ENCODE measurements around the gene FICD. TPM values are rescaled to one million over a fixed set of nuclear protein-coding genes. Genes with fewer than 3 reads are reported as not detected.
A peak's percentile ranks its signal among the peaks of the same experiment; 100 is the strongest.
"Not testable (repeated sequence)": the region's sequence is repeated elsewhere in the genome, so short reads cannot be mapped to it uniquely, and the experiment has no call there.

The FICD gene
- total and polyA plus RNA-seq, 5 donors: 1.8 to 7.1 (median 3.1) TPM

GRCh38 chr12:108482717-108483212 is 32.3 kb upstream of the FICD start:
- no peaks in the 10 kb centered on the region for H3K9me3 ChIP-seq (ENCODE audit: control insufficient read depth, low read length)
- no peaks in the 10 kb centered on the region for H3K27me3 ChIP-seq (ENCODE audit: control insufficient read depth, insufficient read depth)
- H3K27ac ChIP-seq (ENCODE audit: low read length): no peak overlapping the region
- 57% methylated on average over 11 of the region's 11 CpGs for WGBS
- DNase-seq: no peak
- H3K4me3 ChIP-seq (ENCODE audit: low read length): no peak overlapping the region
- ATAC-seq: no peak
- intact Hi-C loops (cut with DNase I): loop anchor here in 1 of 4 donors (10.0 kb wide), 1 partner anchor 478 kb away; no protein-coding TSS in a partner anchor
- no peaks in the 10 kb centered on the region for H3K4me1 ChIP-seq (ENCODE audit: control insufficient read depth, insufficient read depth, low read length)

GRCh38 chr12:108483213-108484059 is 31.6 kb upstream of the FICD start:
- no peaks in the 10 kb centered on the region for H3K27me3 ChIP-seq (ENCODE audit: control insufficient read depth, insufficient read depth)
- no peaks in the 10 kb centered on the region for H3K4me1 ChIP-seq (ENCODE audit: control insufficient read depth, insufficient read depth, low read length)
- intact Hi-C loops (cut with DNase I): loop anchor here in 1 of 4 donors (10.0 kb wide), 1 partner anchor 479 kb away; no protein-coding TSS in a partner anchor
- ATAC-seq (no peak), DNase-seq (no peak)
- H3K9me3 ChIP-seq (ENCODE audit: control insufficient read depth, low read length): no peaks in the 10 kb centered on the region
- 59% methylated on average over 6 of the region's 6 CpGs for WGBS
- H3K4me3 ChIP-seq (ENCODE audit: low read length): no peak overlapping the region
- no peak overlapping the region for H3K27ac ChIP-seq (ENCODE audit: low read length)

DNA sequence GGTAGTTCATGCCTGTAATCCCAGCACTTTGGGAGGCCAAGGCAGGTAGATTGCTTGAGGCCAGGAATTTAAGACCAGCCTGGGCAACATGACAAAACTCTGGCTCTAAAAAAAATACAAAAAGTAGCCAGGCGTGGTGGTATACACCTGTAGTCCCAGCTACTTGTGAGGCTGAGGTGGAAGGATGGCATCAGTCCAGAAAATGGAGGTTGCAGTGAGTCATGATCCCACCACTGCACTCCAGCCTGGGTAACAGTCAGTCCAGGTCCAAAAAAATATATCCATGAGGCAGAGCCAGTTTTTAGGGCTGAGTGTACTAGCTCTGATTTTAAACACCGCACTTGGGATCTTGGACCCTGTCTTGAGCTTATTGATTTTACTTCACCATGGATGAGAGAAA is 30.6 kb upstream of the FICD start:
- 83% methylated on average over 2 of the region's 2 CpGs for WGBS

DNA sequence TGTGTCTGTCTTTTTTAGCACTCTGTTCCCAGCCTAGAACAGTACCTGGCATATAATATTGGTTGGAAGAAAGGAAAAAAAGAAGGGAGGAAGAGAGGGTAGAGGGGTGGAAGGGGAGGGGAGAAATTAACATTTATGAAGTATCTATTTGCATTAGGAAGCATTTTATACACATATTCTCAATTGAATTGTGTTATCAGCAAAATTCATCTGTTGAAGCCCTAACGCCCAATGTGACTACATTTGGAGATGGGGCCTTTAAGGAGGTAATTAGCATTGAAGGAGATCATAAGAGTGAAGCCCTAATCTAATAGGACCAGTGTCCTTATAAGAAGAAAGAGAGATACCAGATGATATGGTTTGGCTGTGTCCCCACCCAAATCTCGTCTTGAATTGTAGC is 30.2 kb upstream of the FICD start:
- DNase-seq: no peak
- WGBS: 55% methylated on average over 2 of the region's 2 CpGs

More for the DNA sequence above, 30.6 kb upstream of the FICD start:
- DNase-seq: no peak
- H3K4me1 ChIP-seq (ENCODE audit: control insufficient read depth, insufficient read depth, low read length): no peaks in the 10 kb centered on the region
- H3K9me3 ChIP-seq (ENCODE audit: control insufficient read depth, low read length): no peaks in the 10 kb centered on the region
- intact Hi-C loops (cut with DNase I): loop anchor here in 1 of 4 donors (10.0 kb wide), 1 partner anchor 480 kb away; no protein-coding TSS in a partner anchor
- no peak overlapping the region for H3K27ac ChIP-seq (ENCODE audit: low read length)
- H3K4me3 ChIP-seq (ENCODE audit: low read length): no peak overlapping the region
- ATAC-seq: no peak
- H3K27me3 ChIP-seq (ENCODE audit: control insufficient read depth, insufficient read depth): no peaks in the 10 kb centered on the region

GRCh38 chr12:108485371-108485770 is 29.7 kb upstream of the FICD start:
- 39% methylated on average over 7 of the region's 7 CpGs for WGBS
- not testable (repeated sequence) for H3K4me3 ChIP-seq (ENCODE audit: low read length); H3K27ac ChIP-seq (ENCODE audit: low read length); ATAC-seq; H3K27me3 ChIP-seq (ENCODE audit: control insufficient read depth, insufficient read depth); H3K9me3 ChIP-seq (ENCODE audit: control insufficient read depth, low read length); DNase-seq; H3K4me1 ChIP-seq (ENCODE audit: control insufficient read depth, insufficient read depth, low read length)
- intact Hi-C loops (cut with DNase I): loop anchor here in 1 of 4 donors (10.0 kb wide), 1 partner anchor 481 kb away; no protein-coding TSS in a partner anchor

More for the DNA sequence above, 30.2 kb upstream of the FICD start:
- no peak for ATAC-seq
- Histone ChIP-seq H3K9me3 (ENCODE audit: control insufficient read depth, low read length) (no peaks in the 10 kb centered on the region), H3K4me3 (ENCODE audit: low read length) (no peak overlapping the region), H3K4me1 (ENCODE audit: control insufficient read depth, insufficient read depth, low read length) (no peaks in the 10 kb centered on the region), H3K27me3 (ENCODE audit: control insufficient read depth, insufficient read depth) (no peaks in the 10 kb centered on the region), H3K27ac (ENCODE audit: low read length) (no peak overlapping the region)
- intact Hi-C loops (cut with DNase I): loop anchor here in 1 of 4 donors (10.0 kb wide), 1 partner anchor 480 kb away; no protein-coding TSS in a partner anchor

DNA sequence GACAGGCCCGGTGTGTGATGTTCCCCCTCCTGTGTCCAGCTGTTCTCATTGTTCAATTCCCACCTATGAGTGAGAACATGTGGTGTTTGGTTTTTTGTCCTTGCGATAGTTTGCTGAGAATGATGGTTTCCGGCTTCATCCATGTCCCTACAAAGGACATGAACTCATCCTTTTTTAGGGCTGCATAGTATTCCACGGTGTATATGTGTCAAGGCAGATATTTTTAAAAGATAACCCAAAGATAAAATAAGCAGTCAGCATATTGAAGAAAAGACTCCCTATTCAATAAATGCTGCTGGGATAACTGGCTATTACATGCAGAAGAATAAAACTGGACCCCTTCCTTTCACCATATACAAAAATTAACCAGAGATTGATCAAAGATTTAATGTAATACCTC is 28.0 kb upstream of the FICD start:
- H3K27me3 ChIP-seq (ENCODE audit: control insufficient read depth, insufficient read depth); H3K9me3 ChIP-seq (ENCODE audit: control insufficient read depth, low read length); H3K4me1 ChIP-seq (ENCODE audit: control insufficient read depth, insufficient read depth, low read length); DNase-seq; H3K4me3 ChIP-seq (ENCODE audit: low read length); H3K27ac ChIP-seq (ENCODE audit: low read length); ATAC-seq: not testable (repeated sequence)
- intact Hi-C loops (cut with DNase I): loop anchor here in 1 of 4 donors (10.0 kb wide), 1 partner anchor 482 kb away; no protein-coding TSS in a partner anchor
- WGBS: 85% methylated on average over 4 of the region's 4 CpGs

DNA sequence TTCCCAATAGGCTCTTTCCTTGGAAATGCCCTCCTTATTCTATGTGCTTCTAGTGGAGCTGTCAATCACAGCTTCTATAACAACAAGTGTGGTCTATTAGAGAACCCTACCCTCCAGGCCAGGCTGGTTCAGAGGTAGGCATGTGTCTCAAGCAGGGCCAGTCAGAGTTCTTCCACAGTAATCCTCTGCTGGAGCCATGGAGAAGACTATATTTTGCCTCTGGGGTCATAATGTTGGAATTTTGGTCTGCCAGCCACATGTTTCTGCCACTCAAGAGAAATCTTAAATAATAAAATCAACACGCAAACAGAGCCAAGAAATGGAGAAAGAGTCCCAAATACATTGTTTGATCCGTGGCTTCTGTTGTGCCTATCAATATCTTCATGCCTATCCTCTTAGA is 23.8 kb upstream of the FICD start:
- H3K4me3 ChIP-seq (ENCODE audit: low read length): no peak overlapping the region
- peaks cover 2% of the 10 kb centered on the region for H3K27me3 ChIP-seq (ENCODE audit: control insufficient read depth, insufficient read depth)
- ATAC-seq: no peak
- H3K4me1 ChIP-seq (ENCODE audit: control insufficient read depth, insufficient read depth, low read length): no peaks in the 10 kb centered on the region
- no peaks in the 10 kb centered on the region for H3K9me3 ChIP-seq (ENCODE audit: control insufficient read depth, low read length)
- no peak overlapping the region for H3K27ac ChIP-seq (ENCODE audit: low read length)
- no peak for DNase-seq
- intact Hi-C loops (cut with DNase I): no loop called here
- 61% methylated on average over 2 of the region's 2 CpGs for WGBS

GRCh38 chr12:108495054-108495453 is 20.0 kb upstream of the FICD start:
- 35% methylated on average over 1 of the region's 1 CpG for WGBS
- H3K9me3 ChIP-seq (ENCODE audit: control insufficient read depth, low read length): no peaks in the 10 kb centered on the region
- ATAC-seq (no peak), DNase-seq (peak in 1 of 3 donors; percentile 66)
- H3K27me3 ChIP-seq (ENCODE audit: control insufficient read depth, insufficient read depth): peaks cover 2% of the 10 kb centered on the region
- H3K4me1 ChIP-seq (ENCODE audit: control insufficient read depth, insufficient read depth, low read length): no peaks in the 10 kb centered on the region
- no peak overlapping the region for H3K4me3 ChIP-seq (ENCODE audit: low read length)
- intact Hi-C loops (cut with DNase I): no loop called here
- H3K27ac ChIP-seq (ENCODE audit: low read length): no peak overlapping the region

GRCh38 chr12:108495823-108496579 is 19.1 kb upstream of the FICD start:
- DNase-seq: no peak
- no peak for ATAC-seq
- no peak overlapping the region for H3K4me3 ChIP-seq (ENCODE audit: low read length)
- intact Hi-C loops (cut with DNase I): no loop called here
- peaks cover 2% of the 10 kb centered on the region for H3K27me3 ChIP-seq (ENCODE audit: control insufficient read depth, insufficient read depth)
- no peak overlapping the region for H3K27ac ChIP-seq (ENCODE audit: low read length)
- 63% methylated on average over 11 of the region's 11 CpGs for WGBS
- H3K4me1 ChIP-seq (ENCODE audit: control insufficient read depth, insufficient read depth, low read length): no peaks in the 10 kb centered on the region
- H3K9me3 ChIP-seq (ENCODE audit: control insufficient read depth, low read length): no peaks in the 10 kb centered on the region

GRCh38 chr12:108498136-108498535 is 16.9 kb upstream of the FICD start:
- Histone ChIP-seq H3K27me3 (ENCODE audit: control insufficient read depth, insufficient read depth) (peaks cover 2% of the 10 kb centered on the region), H3K4me3 (ENCODE audit: low read length) (no peak overlapping the region), H3K27ac (ENCODE audit: low read length) (no peak overlapping the region), H3K4me1 (ENCODE audit: control insufficient read depth, insufficient read depth, low read length) (no peaks in the 10 kb centered on the region), H3K9me3 (ENCODE audit: control insufficient read depth, low read length) (no peaks in the 10 kb centered on the region)
- ATAC-seq (no peak), DNase-seq (no peak)
- intact Hi-C loops (cut with DNase I): no loop called here
- 82% methylated on average over 11 of the region's 11 CpGs for WGBS

DNA sequence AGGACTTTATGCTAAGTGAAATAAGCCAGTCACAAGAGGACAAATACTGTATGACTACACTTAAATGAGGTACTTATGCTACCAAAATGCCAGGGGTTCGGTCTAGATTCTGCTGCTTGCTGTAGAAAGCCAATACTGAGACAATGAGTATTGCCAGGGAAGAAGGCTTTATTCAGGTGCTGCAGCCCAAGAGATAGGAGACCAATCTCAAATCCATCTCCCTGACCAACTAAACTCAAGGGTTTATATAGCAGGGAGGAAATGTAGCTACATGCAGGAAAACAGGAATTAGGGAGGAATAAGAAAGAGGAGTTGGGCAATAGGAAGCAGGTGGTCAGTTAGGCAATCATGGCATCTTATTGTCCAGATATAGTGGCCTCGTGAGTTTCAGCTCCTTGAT is 12.2 kb upstream of the FICD start:
- intact Hi-C loops (cut with DNase I): no loop called here
- ATAC-seq (no peak), DNase-seq (no peak)
- H3K4me3 ChIP-seq (ENCODE audit: low read length): no peak overlapping the region
- WGBS: 77% methylated on average over 2 of the region's 2 CpGs
- no peaks in the 10 kb centered on the region for H3K9me3 ChIP-seq (ENCODE audit: control insufficient read depth, low read length)
- H3K27ac ChIP-seq (ENCODE audit: low read length): no peak overlapping the region
- H3K27me3 ChIP-seq (ENCODE audit: control insufficient read depth, insufficient read depth): no peaks in the 10 kb centered on the region
- no peaks in the 10 kb centered on the region for H3K4me1 ChIP-seq (ENCODE audit: control insufficient read depth, insufficient read depth, low read length)
